ENCODE results near the gene FAM20C.

- no peak for TF ChIP-seq CTCF (IDR thresholded peaks at IDR 0.05)
- TF ChIP-seq POLR2A (IDR thresholded peaks at IDR 0.05), result no peak
- no peak for TF ChIP-seq POLR2AphosphoS5 (IDR thresholded peaks at IDR 0.05)
These were observed 31.2 kb upstream of the FAM20C start for GRCh38 chr7:160958-161725.

Measured in upper lobe of left lung (tissue), 4 donors.